Kidney (tissue), 14 donors: ENCODE measurements around the gene HMGB3. TPM values are rescaled to one million over a fixed set of nuclear protein-coding genes. Genes with fewer than 3 reads are reported as not detected.

Source experiments
- DNase-seq, 5 donors: peaks; one replicate each; pipeline ENCODE4 v3.0.0-alpha.2; 2013 to 2020
- FAIRE-seq: peaks from 2 replicates; lab custom pipeline; 2012; peaks lifted over from hg19 to GRCh38; lab: Jason Lieb, UNC
- H3K27ac ChIP-seq, 2 donors: one replicate each; pipeline ENCODE4 v1.7.0; 2013; ENCODE audit warnings: low read depth in 2 of 2, low read length in 2 of 2, inconsistent platforms in 1 of 2
- H3K27me3 ChIP-seq: one replicate; pipeline ENCODE4 v1.7.1; 2013; ENCODE audit warnings: low read length, inconsistent platforms; ENCODE audit not compliant: control insufficient read depth, insufficient read depth
- H3K36me3 ChIP-seq, 3 donors: one replicate each; pipeline versions ENCODE4 v1.7.0 to v1.7.1; 2013; ENCODE audit warnings: low read length in 3 of 3, control low read depth in 1 of 3, inconsistent platforms in 1 of 3; ENCODE audit not compliant: insufficient read depth in 3 of 3, control insufficient read depth in 2 of 3
- H3K4me1 ChIP-seq, 3 donors: one replicate each; pipeline versions ENCODE4 v1.7.0 to v1.7.1; 2013; ENCODE audit warnings: low read length in 3 of 3, inconsistent platforms in 1 of 3, low read depth in 1 of 3; ENCODE audit not compliant: control insufficient read depth in 2 of 3, insufficient read depth in 2 of 3
- H3K4me3 ChIP-seq, 3 donors: one replicate each; pipeline versions ENCODE4 v1.7.0 to v1.8.1; 2013; ENCODE audit warnings: low read length in 3 of 3, control low read depth in 1 of 3, inconsistent platforms in 1 of 3
- H3K9ac ChIP-seq, 3 donors: one replicate each; pipeline versions ENCODE4 v1.7.0 to v1.7.1; 2013; ENCODE audit warnings: low read length in 3 of 3, control low read depth in 1 of 3, inconsistent platforms in 1 of 3
- H3K9me3 ChIP-seq, 3 donors: one replicate each; pipeline versions ENCODE4 v1.7.0 to v1.7.1; 2013; ENCODE audit warnings: low read length in 3 of 3, control low read depth in 1 of 3, inconsistent platforms in 1 of 3; ENCODE audit not compliant: control insufficient read depth in 2 of 3, insufficient read depth in 1 of 3
- CTCF ChIP-seq: IDR thresholded peaks from 3 replicates; pipeline ENCODE4 v1.5.1; 2012; ENCODE audit warnings: mild to moderate bottlenecking, moderate library complexity, borderline replicate concordance; ENCODE audit not compliant: insufficient read depth; ENCODE audit errors: extremely low read depth
- intact Hi-C: fragments of 100-400 bp; cut with DNase I; formaldehyde crosslinking; loops from one replicate; pipeline ENCODE4 v1.11.1; 2022
- polyA plus RNA-seq: library from polyadenylated mRNA; stranded (reverse); fragments of 350-450 nt; fragmentation: Illumina TruSeq; extraction: RNeasy Lipid Tissue Mini Kit (QIAGEN cat#74804); gene quantifications from one replicate; pipeline ENCODE4 v1.2.3, GENCODE V29; 2014; ENCODE audit warnings: low read depth, low replicate concordance; ENCODE audit not compliant: insufficient read depth
- total RNA-seq: library from RNA; stranded (reverse); fragmentation: NEBNext Ultra II Directional; extraction: Animal tissue kit (Norgen Biotek cat#: 25700); gene quantifications from one replicate; pipeline ENCODE4 v1.2.1, GENCODE V29; 2021
- donor health status: control.
- donor health status: control.
- donor health status: control.
- donor health status: control.
- donor health status: control.
- donor health status: DM: yes; HTN: yes; CAD: no.
- donor health status: Normal renal cell carcinoma (clear cell type).

The HMGB3 gene
- total and polyA plus RNA-seq, 2 donors from 2014 or later = 16.1 to 18.1 TPM

GRCh38 chrX:150977411-150978162 is 5.5 kb upstream of the HMGB3 start:
- H3K36me3 ChIP-seq = no peaks in the 10 kb centered on the region
- TF ChIP-seq CTCF = no peak
- H3K27ac ChIP-seq = no peak overlapping the region
- FAIRE-seq (no peak), DNase-seq (no peak)
- intact Hi-C loops = no loop called here
- no peaks in the 10 kb centered on the region for H3K4me1 ChIP-seq
- H3K9me3 ChIP-seq = no peaks in the 10 kb centered on the region
- H3K9ac ChIP-seq = no peak overlapping the region
- no peak overlapping the region for H3K4me3 ChIP-seq
- no peaks in the 10 kb centered on the region for H3K27me3 ChIP-seq

GRCh38 chrX:150980186-150980585 is 2.9 kb upstream of the HMGB3 start:
- H3K4me1 ChIP-seq = peaks cover 0 to 3% (median 0%) of the 10 kb centered on the region in 3 donors
- TF ChIP-seq CTCF = no peak
- no peaks in the 10 kb centered on the region for H3K27me3 ChIP-seq
- intact Hi-C loops = no loop called here
- no peak overlapping the region for H3K9ac ChIP-seq
- H3K27ac ChIP-seq = no peak overlapping the region
- no peak overlapping the region for H3K4me3 ChIP-seq
- no peak for DNase-seq
- no peak for FAIRE-seq
- no peaks in the 10 kb centered on the region for H3K36me3 ChIP-seq
- no peaks in the 10 kb centered on the region for H3K9me3 ChIP-seq

- no peak overlapping the region for H3K27ac ChIP-seq
- no peak for TF ChIP-seq CTCF
- H3K9me3 ChIP-seq = no peaks in the 10 kb centered on the region
- H3K9ac ChIP-seq = no peak overlapping the region
- H3K4me3 ChIP-seq = no peak overlapping the region
- H3K4me1 ChIP-seq = peaks cover 0 to 3% (median 0%) of the 10 kb centered on the region in 3 donors
- FAIRE-seq (no peak), DNase-seq (no peak)
- H3K27me3 ChIP-seq = no peaks in the 10 kb centered on the region
- intact Hi-C loops = no loop called here
- no peaks in the 10 kb centered on the region for H3K36me3 ChIP-seq
Measured at GRCh38 chrX:150980711-150981110, 2.4 kb upstream of the HMGB3 start.
